ENCODE data around the gene NELFA. TPM values are rescaled to one million over a fixed set of nuclear protein-coding genes. Genes with fewer than 3 reads are reported as not detected.

The NELFA gene
- total and polyA plus RNA-seq, 2 of the 4 experiments (the other 2 are of a cell fraction) = 4.3 to 21.9 TPM

- Histone ChIP-seq H2AK9ac (replicated peaks; ENCODE audit: low read depth, low read length, poor library complexity) (no peak overlapping the region), H2AK5ac (ENCODE audit: low read depth, low read length) (no peak overlapping the region), H2AFZ (replicated peaks; ENCODE audit: low read length, poor library complexity) (no peak overlapping the region), H3K18ac (ENCODE audit: low read depth, low read length) (no peak overlapping the region), H3K4me2 (ENCODE audit: low read depth, low read length) (no peak overlapping the region), H3K79me1 (ENCODE audit: low read depth in 1 of 2, low read length in 2 of 2) (peaks cover 0 to 16% of the 10 kb centered on the region in 2 experiments; a peak in 2 of 4 replicates), H4K20me1 (ENCODE audit: insufficient read depth, low read length) (peaks cover 8% of the 10 kb centered on the region), H3K4ac (ENCODE audit: low read depth, low read length) (no peak overlapping the region), H2BK20ac (ENCODE audit: low read depth, low read length) (no peak overlapping the region), H3K9me1 (ENCODE audit: insufficient read depth, low read length) (no peaks in the 10 kb centered on the region; the same call in 1 of the 2 replicates), H4K8ac (ENCODE audit: low read depth in 2 of 2, low read length in 2 of 2) (no peak overlapping the region), H3K9ac (ENCODE audit: low read depth, low read length) (no peak overlapping the region), H3K36me3 (ENCODE audit: control insufficient read depth, insufficient read depth, low read length) (peaks cover 78% of the 10 kb centered on the region), H2BK5ac (ENCODE audit: low read depth, low read length, poor library complexity, severe bottlenecking) (no peak overlapping the region), H3K4me1 (ENCODE audit: control insufficient read depth, insufficient read depth, low read length) (no peaks in the 10 kb centered on the region), H3K9me3 (ENCODE audit: control insufficient read depth, insufficient read depth, low read length) (no peaks in the 10 kb centered on the region), H4K91ac (ENCODE audit: insufficient read depth, low read depth, low read length) (no peak overlapping the region), H3K23ac (ENCODE audit: low read depth, low read length) (no peak overlapping the region), H3K56ac (ENCODE audit: extremely low read depth, insufficient read depth, low read length) (no peak overlapping the region), H2BK15ac (ENCODE audit: low read depth, low read length) (no peak overlapping the region), H3K27ac (ENCODE audit: insufficient read depth, low read length) (no peak overlapping the region), H4K5ac (ENCODE audit: low read depth, low read length) (no peak overlapping the region), H2BK120ac (ENCODE audit: low read depth, low read length) (no peak overlapping the region), H3K14ac (replicated peaks; ENCODE audit: low read depth, low read length) (no peak overlapping the region), H3K27me3 (ENCODE audit: control insufficient read depth, insufficient read depth, low read length) (no peaks in the 10 kb centered on the region), H3K4me3 (ENCODE audit: insufficient read depth, low read depth, low read length) (no peak overlapping the region)
- no CpG with 5 or more reads among the region's 16 CpGs for WGBS, 2 experiments (ENCODE audit: extremely low coverage in 2 of 2, insufficient read length in 1 of 2)
- ChIA-PET POLR2A (ENCODE audit: unreplicated experiment) (no interaction called here), CTCF (no interaction called here)
- DNase-seq = no peak
- in situ Hi-C loops (cut with MboI; ENCODE audit: low sequenced_read_pairs) (no loop called here), dilution Hi-C loops (cut with HindIII; ENCODE audit: low sequenced_read_pairs, unreplicated experiment) (no loop called here), intact Hi-C loops (cut with micrococcal nuclease) (no loop called here)
- no TSS peak for BruUV-seq (replicated peaks)
- no peak for ATAC-seq (ENCODE audit: low read depth)
- TF ChIP-seq CTCF (conservative IDR thresholded peaks at IDR 0.05; ENCODE audit: low read depth, low read length) (no peak), MAFK (IDR thresholded peaks at IDR 0.05; ENCODE audit: low read depth, low read length) (no peak), SMC3 (IDR thresholded peaks at IDR 0.05; ENCODE audit: low read depth, low read length) (no peak), CHD1 (IDR thresholded peaks at IDR 0.05; ENCODE audit: low read depth, low read length) (no peak), RCOR1 (IDR thresholded peaks at IDR 0.05; ENCODE audit: insufficient replicate concordance, low read length) (no peak), RAD21 (IDR thresholded peaks at IDR 0.05; ENCODE audit: low read length) (no peak), MAZ (IDR thresholded peaks at IDR 0.05; ENCODE audit: borderline replicate concordance, low read depth, low read length) (no peak), CEBPB (IDR thresholded peaks at IDR 0.05; ENCODE audit: low read depth, low read length) (no peak), FOS (IDR thresholded peaks at IDR 0.05; ENCODE audit: low read depth, low read length) (no peak), BHLHE40 (IDR thresholded peaks at IDR 0.05; ENCODE audit: low read depth, low read length) (no peak), POLR2A (IDR thresholded peaks at IDR 0.05; ENCODE audit: low read depth, low read length) (no peak), NFE2L2 (IDR thresholded peaks at IDR 0.05; ENCODE audit: low read depth, low read length) (no peak), MXI1 (IDR thresholded peaks at IDR 0.05; ENCODE audit: borderline replicate concordance, low read depth, low read length) (no peak)
- TF ChIP-seq, protein P1, sequence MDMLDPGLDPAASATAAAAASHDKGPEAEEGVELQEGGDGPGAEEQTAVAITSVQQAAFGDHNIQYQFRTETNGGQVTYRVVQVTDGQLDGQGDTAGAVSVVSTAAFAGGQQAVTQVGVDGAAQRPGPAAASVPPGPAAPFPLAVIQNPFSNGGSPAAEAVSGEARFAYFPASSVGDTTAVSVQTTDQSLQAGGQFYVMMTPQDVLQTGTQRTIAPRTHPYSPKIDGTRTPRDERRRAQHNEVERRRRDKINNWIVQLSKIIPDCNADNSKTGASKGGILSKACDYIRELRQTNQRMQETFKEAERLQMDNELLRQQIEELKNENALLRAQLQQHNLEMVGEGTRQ (IDR thresholded peaks at IDR 0.05; ENCODE audit: low read depth, low read length) = no peak
- TF ChIP-seq, protein P2, sequence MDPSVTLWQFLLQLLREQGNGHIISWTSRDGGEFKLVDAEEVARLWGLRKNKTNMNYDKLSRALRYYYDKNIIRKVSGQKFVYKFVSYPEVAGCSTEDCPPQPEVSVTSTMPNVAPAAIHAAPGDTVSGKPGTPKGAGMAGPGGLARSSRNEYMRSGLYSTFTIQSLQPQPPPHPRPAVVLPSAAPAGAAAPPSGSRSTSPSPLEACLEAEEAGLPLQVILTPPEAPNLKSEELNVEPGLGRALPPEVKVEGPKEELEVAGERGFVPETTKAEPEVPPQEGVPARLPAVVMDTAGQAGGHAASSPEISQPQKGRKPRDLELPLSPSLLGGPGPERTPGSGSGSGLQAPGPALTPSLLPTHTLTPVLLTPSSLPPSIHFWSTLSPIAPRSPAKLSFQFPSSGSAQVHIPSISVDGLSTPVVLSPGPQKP (IDR thresholded peaks at IDR 0.05; ENCODE audit: borderline replicate concordance, low read depth, low read length) = no peak
Observed at GRCh38 chr4:1982124-1983052, 26.4 kb downstream of the NELFA start.
